ENCODE measurements around the gene C1orf105.

C1orf105 gene

DNA sequence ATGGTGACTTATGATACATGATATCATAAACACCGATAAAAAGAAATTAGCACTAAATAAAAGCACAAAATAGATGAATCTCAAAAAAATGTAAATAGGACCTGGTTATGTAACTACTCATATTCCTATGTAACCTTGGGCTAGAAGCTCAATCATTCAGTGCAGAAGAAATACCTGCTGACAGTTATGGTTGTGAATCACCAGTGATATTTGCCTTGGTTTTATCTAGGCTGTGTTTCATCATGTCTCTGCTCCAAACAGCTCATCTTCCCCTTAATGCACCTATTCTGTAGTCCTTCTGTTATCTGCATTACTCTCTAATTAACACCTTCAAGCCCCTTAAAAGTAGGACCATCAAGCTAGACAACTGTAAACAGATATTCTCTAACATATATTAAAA is 39.7 kb downstream of the C1orf105 start:
- no peak for DNase-seq (ENCODE audit: low spot score)

GRCh38 chr1:172460887-172461315 is 40.4 kb downstream of the C1orf105 start:
- DNase-seq (ENCODE audit: low spot score): no peak

- no peak for DNase-seq (ENCODE audit: low spot score)
Observed at GRCh38 chr1:172465617-172466016, 45.1 kb downstream of the C1orf105 start.

DNA sequence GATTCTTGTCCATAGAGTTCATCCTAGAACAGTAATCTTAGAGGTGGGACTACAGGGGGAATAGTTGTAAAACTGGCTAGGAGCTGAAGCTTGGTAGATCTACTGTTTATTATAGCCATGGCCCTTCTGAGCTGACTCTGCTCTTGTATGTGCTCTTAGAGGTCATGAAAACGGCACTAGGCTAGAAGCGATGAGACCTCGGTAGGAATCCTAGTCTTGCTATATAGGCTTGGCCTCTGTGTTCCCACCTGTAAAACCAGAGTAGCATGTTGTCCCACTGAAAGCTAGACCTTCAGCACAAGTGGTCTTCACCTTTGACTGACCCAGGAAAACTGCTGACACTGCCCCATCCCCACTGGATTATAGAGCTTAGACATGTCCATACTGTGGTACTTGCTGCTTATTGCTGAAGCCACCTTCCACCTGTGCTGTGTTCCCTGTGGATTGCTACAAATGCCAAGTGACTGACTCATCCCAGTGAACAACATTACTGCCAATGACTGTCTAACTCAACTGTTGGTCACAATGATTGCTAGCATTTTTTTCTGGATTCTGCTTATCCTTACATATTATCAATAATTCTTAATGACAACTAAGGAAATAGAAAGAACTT is 46.4 kb downstream of the C1orf105 start:
- DNase-seq (ENCODE audit: low spot score): no peak

DNA sequence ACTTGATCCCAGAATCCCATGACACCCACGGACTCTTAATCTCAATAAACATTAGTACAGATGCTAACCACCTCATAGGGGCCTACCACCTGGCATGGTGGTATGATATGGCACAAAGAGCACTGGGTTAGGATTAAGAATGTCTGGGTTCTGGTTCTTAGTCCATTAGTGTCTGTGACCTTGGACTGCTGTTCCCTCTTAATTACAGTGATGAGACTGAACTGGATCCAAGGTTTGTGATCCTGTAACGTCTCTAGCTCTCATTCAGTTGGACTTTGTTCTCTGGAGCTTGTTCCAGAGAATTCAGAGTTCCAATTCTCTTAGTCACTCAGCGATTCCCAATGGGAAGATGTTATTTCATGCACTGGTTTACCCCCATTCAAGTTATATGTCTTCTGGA is 47.0 kb downstream of the C1orf105 start:
- DNase-seq (ENCODE audit: low spot score): no peak

DNA sequence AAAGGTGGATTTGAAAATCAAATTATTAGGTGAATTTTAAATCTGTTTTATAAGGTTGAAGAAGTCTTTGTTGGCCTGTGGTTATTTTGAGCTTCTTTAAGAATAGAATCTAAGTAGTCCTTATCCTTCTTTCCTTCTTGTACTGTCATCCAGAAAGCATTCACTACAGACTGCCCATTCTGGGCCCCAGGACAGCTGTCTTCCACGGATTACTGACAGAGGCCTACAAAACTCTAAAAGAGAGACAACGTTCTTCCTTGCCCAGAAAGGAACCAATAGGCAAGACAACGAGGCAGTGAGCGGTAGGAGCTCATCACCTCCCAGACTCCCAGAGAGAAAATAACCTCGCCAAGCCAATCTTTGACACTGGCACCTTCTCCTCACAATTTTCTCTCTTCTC is 47.8 kb downstream of the C1orf105 start:
- no peak for DNase-seq (ENCODE audit: low spot score)

DNA sequence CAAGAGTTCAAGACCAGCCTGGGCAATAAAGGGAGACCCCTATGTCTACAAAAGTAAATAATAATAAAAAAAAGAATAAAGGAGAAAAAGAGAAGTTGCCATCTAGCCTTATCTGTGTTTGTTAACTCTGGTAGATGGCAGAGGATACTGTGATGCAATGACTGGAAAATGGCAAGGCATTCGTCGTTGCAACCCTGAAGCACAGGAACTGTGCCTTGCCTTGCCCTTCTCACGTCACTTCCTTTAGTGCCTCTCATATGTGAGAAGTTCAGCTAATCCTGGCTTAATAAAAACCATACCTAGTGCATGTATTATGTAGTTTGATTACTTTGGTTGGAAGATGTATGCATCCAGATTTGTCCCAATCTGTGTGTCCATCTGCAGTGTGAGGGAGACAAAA is 49.2 kb downstream of the C1orf105 start:
- no peak for DNase-seq (ENCODE audit: low spot score)

- DNase-seq (ENCODE audit: low spot score): no peak
Observed at GRCh38 chr1:172470149-172470548, 49.7 kb downstream of the C1orf105 start.

DNA sequence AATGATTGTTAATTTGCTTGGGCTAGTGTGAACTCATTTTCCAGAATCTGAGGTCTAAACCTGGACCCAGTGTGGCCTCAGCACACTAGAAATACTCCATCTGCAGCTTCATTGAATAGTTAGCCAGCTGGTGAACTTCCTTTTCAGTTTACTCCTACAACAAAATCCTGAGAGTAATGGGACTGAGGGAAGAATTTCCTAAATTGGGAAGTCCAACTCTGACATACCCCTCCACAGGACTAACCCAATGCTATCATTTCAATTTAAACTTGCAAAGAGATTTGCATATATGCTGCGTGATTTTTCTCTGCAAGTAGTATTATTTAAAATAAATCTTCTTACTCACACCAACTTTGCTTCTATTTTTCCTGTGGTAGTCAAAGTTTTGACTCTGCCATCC is 51.2 kb downstream of the C1orf105 start:
- DNase-seq (ENCODE audit: low spot score): no peak

DNA sequence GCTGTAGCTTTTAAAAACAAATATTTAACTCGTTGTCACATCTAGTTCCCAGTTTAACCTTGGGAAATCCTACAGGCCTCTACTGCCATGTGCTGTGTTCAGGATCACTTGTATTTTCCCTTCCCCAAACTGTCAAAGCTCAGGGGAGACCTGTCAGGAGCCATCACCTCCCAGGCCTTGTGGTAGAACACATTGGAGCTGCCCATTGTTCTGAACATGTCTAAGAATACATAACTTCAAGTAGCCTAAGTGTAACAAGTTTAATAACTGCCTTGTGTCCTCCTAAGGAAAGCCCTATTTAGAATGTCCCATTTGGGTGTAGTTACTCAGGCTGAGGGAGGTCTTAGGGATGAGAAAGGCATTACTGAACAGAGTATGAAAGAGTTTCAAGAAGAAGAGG is 52.0 kb downstream of the C1orf105 start:
- DNase-seq (ENCODE audit: low spot score): no peak

DNA sequence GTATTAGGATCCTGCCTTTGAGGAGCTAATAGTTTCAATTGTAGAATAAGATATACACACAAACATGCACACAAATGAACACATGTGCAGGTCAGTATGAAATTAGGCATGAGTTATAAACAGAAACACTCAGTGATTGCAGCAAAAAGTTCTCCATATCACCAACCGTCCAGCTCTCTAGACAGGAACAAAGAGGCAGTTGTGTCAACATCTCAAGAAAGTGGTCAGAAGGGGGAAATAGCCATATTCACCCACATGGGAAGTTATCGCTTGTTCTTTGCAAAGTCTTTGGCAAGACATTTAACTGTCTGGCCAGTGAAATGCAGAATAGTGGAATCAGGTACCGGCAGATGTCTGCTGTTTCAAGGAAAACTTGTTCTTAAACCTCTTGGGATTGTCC is 52.8 kb downstream of the C1orf105 start:
- DNase-seq (ENCODE audit: low spot score): no peak

DNA sequence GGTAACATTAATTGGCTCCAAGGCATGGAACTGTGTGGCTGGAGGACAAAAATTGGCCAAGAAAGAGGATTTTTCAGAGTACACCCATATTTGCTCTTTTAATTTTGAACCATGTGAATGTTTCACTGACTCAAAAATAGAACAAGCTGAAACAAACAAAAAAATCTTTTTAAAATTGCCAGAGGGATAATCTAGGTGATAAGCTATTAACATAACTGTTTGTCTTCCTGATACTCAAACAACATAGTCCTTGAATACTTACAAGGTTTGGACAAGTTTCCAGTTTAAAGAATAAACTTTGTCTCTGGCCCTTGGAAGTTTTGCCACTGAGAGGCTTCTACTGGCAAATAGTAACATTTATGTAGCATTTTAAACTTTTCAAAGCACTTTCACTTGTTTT is 53.4 kb downstream of the C1orf105 start:
- no peak for DNase-seq (ENCODE audit: low spot score)

- no peak for DNase-seq (ENCODE audit: low spot score)
Observed at GRCh38 chr1:172476218-172476811, 55.8 kb downstream of the C1orf105 start.

GRCh38 chr1:172477216-172477615 is 56.7 kb downstream of the C1orf105 start:
- DNase-seq (ENCODE audit: low spot score): no peak

GRCh38 chr1:172477741-172478140 is 57.3 kb downstream of the C1orf105 start:
- no peak for DNase-seq (ENCODE audit: low spot score)

- DNase-seq (ENCODE audit: low spot score): no peak
Observed at GRCh38 chr1:172478485-172478884, 58.0 kb downstream of the C1orf105 start.

- no peak for DNase-seq (ENCODE audit: low spot score)
Observed at GRCh38 chr1:172480431-172480830, 59.9 kb downstream of the C1orf105 start.

DNA sequence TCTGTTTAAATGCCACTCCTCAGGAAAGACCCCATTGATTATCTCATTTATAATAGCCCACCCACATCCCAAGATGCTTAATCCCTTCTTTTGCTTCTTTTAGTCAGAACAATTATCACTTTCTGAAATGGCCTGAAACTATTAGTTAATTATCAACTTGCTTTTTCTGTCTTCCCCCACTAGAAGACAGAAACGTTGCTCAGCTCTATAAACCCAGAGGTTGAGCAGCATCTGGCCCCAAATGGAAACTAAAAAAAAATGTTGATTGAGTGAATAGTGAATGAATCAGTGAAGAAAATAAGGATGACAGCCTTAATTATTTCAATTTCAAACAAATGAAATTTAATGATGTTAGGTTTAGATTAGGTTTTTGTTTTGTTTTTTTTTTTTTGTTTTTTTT is 61.6 kb downstream of the C1orf105 start:
- DNase-seq (ENCODE audit: low spot score): no peak

- no peak for DNase-seq (ENCODE audit: low spot score)
Observed at GRCh38 chr1:172483448-172483847, 63.0 kb downstream of the C1orf105 start.

DNA sequence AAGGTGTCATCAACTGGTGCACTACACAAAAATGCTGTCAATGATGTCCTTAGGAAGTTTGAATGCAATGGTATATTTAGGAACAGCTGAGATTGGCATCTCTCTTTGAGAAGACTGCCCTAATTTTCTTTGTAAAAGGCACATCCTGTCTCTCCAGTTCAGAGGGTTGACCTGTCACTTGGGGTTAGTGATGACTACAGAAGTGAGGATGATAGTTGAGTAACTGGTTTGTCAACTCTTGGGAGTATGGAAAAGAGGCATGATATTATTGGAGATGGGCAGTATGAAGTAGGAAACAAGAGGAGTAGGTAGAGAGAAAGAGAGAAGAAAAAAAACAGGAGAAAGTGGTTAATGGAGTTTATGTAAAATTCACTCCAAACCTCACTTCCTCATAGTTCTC is 63.8 kb downstream of the C1orf105 start:
- DNase-seq (ENCODE audit: low spot score): no peak

GRCh38 chr1:172485626-172486025 is 65.1 kb downstream of the C1orf105 start:
- DNase-seq (ENCODE audit: low spot score): no peak

- DNase-seq (ENCODE audit: low spot score): no peak
Observed at GRCh38 chr1:172486805-172487454, 66.4 kb downstream of the C1orf105 start.

- DNase-seq (ENCODE audit: low spot score): no peak
Observed at GRCh38 chr1:172487550-172487949, 67.1 kb downstream of the C1orf105 start.

DNA sequence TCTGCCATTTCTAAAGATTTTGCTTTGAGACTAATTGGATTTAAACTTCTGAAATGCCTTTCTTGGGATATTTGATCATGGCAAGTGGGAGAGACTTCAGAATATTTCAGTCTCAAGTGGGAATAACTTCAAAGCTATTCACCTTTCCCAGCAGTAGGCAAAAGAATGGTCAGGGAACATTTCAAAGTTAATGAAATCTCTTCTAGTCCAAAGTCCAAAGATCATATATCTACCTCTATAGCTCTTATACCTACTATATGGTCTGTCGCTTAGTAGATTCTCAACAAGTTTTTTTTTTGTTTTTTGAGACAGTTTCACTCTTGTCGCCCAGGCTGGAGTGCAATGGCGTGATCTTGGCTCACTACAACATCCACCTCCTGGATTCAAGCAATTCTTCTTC is 67.9 kb downstream of the C1orf105 start:
- DNase-seq (ENCODE audit: low spot score): no peak
